Measurements from ENCODE around the gene SEMA6A.
"Not testable (repeated sequence)": the region's sequence is repeated elsewhere in the genome, so short reads cannot be mapped to it uniquely, and the experiment has no call there.

SEMA6A gene

DNA sequence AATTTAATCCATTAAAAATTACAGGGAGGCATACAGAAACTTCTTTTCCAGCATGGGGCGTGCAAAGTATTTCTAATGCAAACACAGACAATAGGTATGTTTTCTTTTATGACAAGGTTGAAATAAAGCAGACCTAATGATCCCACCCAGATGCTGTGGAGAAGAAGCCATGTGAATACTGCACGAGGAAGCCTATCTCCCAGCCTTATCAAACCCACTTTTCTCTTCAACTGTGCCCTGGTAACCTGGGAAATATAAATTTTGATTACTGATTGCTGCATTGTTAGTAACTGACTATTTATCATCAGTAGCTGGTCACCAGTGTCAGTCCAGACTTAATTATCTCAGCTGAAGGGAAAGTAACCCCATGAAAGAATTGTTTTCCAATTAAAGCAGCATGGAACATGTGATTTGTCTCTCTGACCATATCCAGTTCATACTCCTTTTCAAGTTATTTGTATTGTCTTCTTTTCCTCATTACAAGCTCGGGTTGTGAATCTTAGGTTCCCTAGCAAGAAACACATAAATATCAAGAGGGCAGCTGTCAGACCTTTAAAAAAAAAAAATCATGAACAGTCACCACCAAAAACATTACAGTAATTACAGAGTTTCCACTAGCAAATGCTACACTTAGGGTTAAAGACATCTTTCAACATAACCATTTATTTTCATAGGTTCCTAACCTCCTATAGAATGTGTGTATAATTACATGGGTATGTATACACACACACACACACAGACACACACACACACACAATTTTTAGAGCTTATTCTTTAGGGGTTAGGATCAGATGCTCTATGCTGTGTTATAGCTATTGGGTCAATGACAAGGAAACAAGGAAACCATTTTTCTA lies 50.3 kb downstream of the SEMA6A start:
- DNase-seq (ENCODE audit: low read depth in 2 of 2) = no peak

GRCh38 chr5:116523182-116523581 lies 51.4 kb downstream of the SEMA6A start:
- DNase-seq (ENCODE audit: low read depth in 2 of 2) = not testable (repeated sequence)

- no peak for DNase-seq (ENCODE audit: low read depth in 2 of 2)
These were observed 52.1 kb downstream of the SEMA6A start for GRCh38 chr5:116522356-116523136.

- DNase-seq (ENCODE audit: low read depth in 2 of 2) = no peak
These were observed 53.3 kb downstream of the SEMA6A start for GRCh38 chr5:116521173-116521872.

GRCh38 chr5:116520771-116521170 lies 53.9 kb downstream of the SEMA6A start:
- DNase-seq (ENCODE audit: low read depth in 2 of 2) = no peak

DNA sequence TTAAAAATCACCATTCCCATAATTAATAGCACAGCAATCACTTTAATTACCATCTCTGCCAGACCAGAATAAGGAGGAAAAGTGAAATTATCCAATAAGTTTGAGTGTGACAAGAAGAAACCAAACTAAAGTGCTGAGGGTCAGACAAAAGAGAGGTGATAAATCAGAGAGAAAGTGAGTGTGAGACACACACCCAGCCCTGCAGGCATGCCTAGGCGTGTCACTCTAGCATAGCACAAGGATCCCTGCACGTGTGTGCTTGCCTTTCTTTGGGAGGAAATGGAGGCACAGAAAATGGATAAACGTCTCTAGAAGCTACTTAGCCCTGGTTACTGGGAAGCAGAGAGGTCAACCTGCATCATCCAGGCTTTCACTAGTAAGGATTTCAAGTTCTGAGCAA lies 56.2 kb downstream of the SEMA6A start:
- DNase-seq (ENCODE audit: low read depth in 2 of 2) = no peak

- DNase-seq (ENCODE audit: low read depth in 2 of 2) = no peak
These were observed 57.1 kb downstream of the SEMA6A start for GRCh38 chr5:116517488-116517887.

GRCh38 chr5:116516021-116516420 lies 58.6 kb downstream of the SEMA6A start:
- no peak for DNase-seq (ENCODE audit: low read depth in 2 of 2)

DNA sequence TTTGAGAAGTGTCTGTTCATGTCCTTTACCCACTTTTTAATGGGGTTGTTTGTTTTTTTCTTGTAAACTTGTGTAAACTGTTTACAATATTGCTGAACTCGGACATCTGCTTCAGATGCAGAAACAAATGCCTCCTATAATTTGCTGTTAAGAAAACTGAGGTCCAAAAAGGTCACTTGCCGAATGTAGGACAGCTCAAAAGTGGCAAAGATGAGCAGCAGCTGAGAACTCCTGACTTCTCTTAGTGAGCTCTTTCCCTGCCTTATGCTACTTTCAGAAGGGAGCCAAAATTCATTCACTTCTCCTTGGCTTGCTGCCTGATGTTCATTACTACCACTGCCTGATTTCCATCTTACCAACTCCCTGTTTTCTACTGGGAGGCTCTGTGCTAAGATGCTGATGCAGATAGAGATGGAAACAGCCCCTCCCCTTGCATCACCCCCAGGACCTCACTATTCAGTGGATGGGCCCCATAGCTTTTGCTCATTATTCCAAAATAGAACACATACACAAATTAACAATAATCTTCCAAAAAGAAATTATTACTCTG lies 60.1 kb downstream of the SEMA6A start:
- no peak for DNase-seq (ENCODE audit: low read depth in 2 of 2)

DNA sequence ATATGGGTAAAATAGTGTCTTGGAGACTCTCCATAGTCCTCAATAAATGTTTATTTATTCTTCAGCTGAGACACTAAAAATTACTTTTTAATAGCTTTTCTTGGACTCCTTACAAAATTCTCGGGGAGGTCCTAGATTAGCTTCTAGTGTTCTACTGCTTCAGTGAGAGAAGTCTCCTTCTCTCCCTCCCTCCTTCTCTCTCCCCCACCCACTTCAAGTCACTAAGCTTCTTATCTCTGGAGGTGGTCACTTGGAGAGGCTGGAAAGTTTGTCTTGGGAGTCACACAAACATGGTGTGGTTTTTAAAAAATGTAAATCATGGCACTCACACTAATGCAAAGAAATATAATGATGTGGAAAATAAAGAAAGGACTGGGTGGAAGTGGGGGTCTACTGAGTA lies 64.1 kb downstream of the SEMA6A start:
- DNase-seq (ENCODE audit: low read depth in 2 of 2) = no peak

- no peak for DNase-seq (ENCODE audit: low read depth in 2 of 2)
These were observed 65.0 kb downstream of the SEMA6A start for GRCh38 chr5:116509483-116510244.

GRCh38 chr5:116508835-116509234 lies 65.8 kb downstream of the SEMA6A start:
- DNase-seq (ENCODE audit: low read depth in 2 of 2) = no peak

- no peak for DNase-seq (ENCODE audit: low read depth in 2 of 2)
These were observed 66.5 kb downstream of the SEMA6A start for GRCh38 chr5:116507941-116508655.

GRCh38 chr5:116507051-116507537 lies 67.5 kb downstream of the SEMA6A start:
- DNase-seq (ENCODE audit: low read depth in 2 of 2) = no peak

DNA sequence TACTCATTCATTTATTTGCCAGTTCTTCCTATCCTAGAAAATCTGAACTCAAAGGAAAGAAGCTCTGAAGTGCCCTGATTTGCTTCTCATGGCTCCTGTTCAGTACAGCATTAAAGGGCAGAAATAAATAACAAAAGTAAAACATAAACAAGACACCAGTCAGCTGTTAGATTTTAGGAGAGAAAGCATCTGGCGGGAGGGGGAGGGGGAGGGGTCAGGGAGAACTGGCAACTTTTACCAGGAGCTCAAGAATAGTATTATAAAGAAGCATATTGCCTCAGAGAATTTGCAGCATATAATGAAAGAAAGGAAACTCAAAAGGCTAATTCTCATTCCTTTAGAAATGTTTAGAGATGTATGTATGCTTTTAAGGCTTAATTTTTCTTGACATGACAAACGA lies 68.1 kb downstream of the SEMA6A start:
- no peak for DNase-seq (ENCODE audit: low read depth in 2 of 2)

- no peak for DNase-seq (ENCODE audit: low read depth in 2 of 2)
These were observed 69.9 kb downstream of the SEMA6A start for GRCh38 chr5:116504593-116505166.

GRCh38 chr5:116502616-116503015 lies 72.0 kb downstream of the SEMA6A start:
- DNase-seq (ENCODE audit: low read depth in 2 of 2) = no peak

GRCh38 chr5:116502138-116502537 lies 72.5 kb downstream of the SEMA6A start:
- no peak for DNase-seq (ENCODE audit: low read depth in 2 of 2)

DNA sequence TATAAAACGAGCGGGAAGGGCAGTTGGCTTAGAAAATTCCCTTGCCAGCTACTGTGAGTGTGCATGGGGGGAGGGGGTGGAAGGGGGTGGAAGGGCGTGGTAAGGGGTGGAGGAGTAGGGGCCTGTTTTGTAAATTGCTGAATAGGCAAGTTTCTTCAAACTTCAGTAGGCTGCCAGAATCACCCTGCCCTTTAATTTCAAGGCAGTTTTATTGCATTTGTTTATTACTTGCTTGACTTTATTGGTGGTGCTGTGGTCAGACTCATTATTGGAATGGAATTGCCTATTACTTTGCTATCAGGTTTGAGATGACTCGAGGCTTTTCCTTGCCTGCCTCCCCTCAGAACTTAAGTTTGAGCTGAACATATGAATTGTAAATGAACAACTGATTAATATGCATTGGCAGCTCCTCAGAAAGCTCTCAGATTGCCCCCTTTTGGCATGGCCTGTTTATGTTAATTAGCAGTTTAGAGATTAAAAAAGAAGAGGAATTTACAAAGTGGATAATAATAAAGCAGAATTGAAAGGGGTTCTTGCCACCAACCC lies 76.0 kb downstream of the SEMA6A start:
- no peak for DNase-seq (ENCODE audit: low read depth in 2 of 2)

- DNase-seq (ENCODE audit: low read depth in 2 of 2) = no peak
These were observed 77.0 kb downstream of the SEMA6A start for GRCh38 chr5:116497631-116498030.

Data from stimulated activated CD8-positive, alpha-beta memory T cell treated with anti-CD3 and anti-CD28 coated beads, Interleukin-2, amount 100 ng/mL, for 1 hour (primary cell).